GM23338 (cell line): ENCODE results near the gene BLTP2. TPM values are rescaled to one million over a fixed set of nuclear protein-coding genes. Genes with fewer than 3 reads are reported as not detected.

Experiments
- polyA plus RNA-seq: library from polyadenylated mRNA; unstranded; fragments of >200 nt; fragmentation: Nextera tagmentation; extraction: Ambion mirVana; gene quantifications from 2 replicates; pipeline ENCODE4 v1.2.1, GENCODE V29; 2016
- total RNA-seq: library from RNA; depleted of rRNA; stranded (reverse); fragments of >200 nt; shearing (Covaris generic); gene quantifications from 2 replicates; pipeline ENCODE4 v1.2.3, GENCODE V29; 2014; rRNA removed

Gene BLTP2
- total and polyA plus RNA-seq, 2 experiments from 2014 or later, result 58.6 to 166 TPM

Other genes starting within 250 kb of the BLTP2 start
- gene SLC46A1, start 238.9 kb downstream of the BLTP2 start, total RNA-seq, result 12.5 and 12.7 TPM in 2 replicates
- 3.3 TPM in 2 replicates for gene SLC46A1, start 238.9 kb downstream of the BLTP2 start, polyA plus RNA-seq
- not detected in 2 replicates for gene SLC13A2, start 171.5 kb downstream of the BLTP2 start, total RNA-seq
- gene SLC13A2, start 171.5 kb downstream of the BLTP2 start, polyA plus RNA-seq, result not detected in 2 replicates
- gene FOXN1, start 138.8 kb downstream of the BLTP2 start, total RNA-seq, result not detected in 2 replicates
- gene FOXN1, start 138.8 kb downstream of the BLTP2 start, polyA plus RNA-seq, result not detected in 2 replicates
- gene UNC119, start 92.5 kb downstream of the BLTP2 start, total RNA-seq, result 78.4 and 93.5 TPM in 2 replicates
- 36.9 and 39.0 TPM in 2 replicates for gene UNC119, start 92.5 kb downstream of the BLTP2 start, polyA plus RNA-seq
- gene PIGS, start 73.6 kb downstream of the BLTP2 start, total RNA-seq, result 52.1 and 53.2 TPM in 2 replicates
- 15.5 and 16.4 TPM in 2 replicates for gene PIGS, start 73.6 kb downstream of the BLTP2 start, polyA plus RNA-seq
- 157 and 183 TPM in 2 replicates for gene ALDOC, start 68.3 kb downstream of the BLTP2 start, total RNA-seq
- gene ALDOC, start 68.3 kb downstream of the BLTP2 start, polyA plus RNA-seq, result 33.3 and 33.5 TPM in 2 replicates
- 87.3 and 99.6 TPM in 2 replicates for gene SPAG5, start 46.1 kb downstream of the BLTP2 start, total RNA-seq
- gene SPAG5, start 46.1 kb downstream of the BLTP2 start, polyA plus RNA-seq, result 99.3 and 104 TPM in 2 replicates
- 38.8 and 41.4 TPM in 2 replicates for gene RSKR, start 31.0 kb downstream of the BLTP2 start, total RNA-seq
- 4.7 and 7.5 TPM in 2 replicates for gene RSKR, start 31.0 kb downstream of the BLTP2 start, polyA plus RNA-seq
- gene SDF2, start 16.7 kb upstream of the BLTP2 start, total RNA-seq, result 32.5 and 40.6 TPM in 2 replicates
- gene SDF2, start 16.7 kb upstream of the BLTP2 start, polyA plus RNA-seq, result 40.9 and 54.6 TPM in 2 replicates
- 47.1 and 70.7 TPM in 2 replicates for gene SUPT6H, start 17.0 kb upstream of the BLTP2 start, total RNA-seq
- 17.8 and 22.2 TPM in 2 replicates for gene SUPT6H, start 17.0 kb upstream of the BLTP2 start, polyA plus RNA-seq
- gene PROCA1, start 66.7 kb upstream of the BLTP2 start, total RNA-seq, result 10.0 and 11.3 TPM in 2 replicates
- 14.4 and 14.9 TPM in 2 replicates for gene PROCA1, start 66.7 kb upstream of the BLTP2 start, polyA plus RNA-seq
- gene RAB34, start 72.7 kb upstream of the BLTP2 start, total RNA-seq, result 381 and 394 TPM in 2 replicates
- 174 and 184 TPM in 2 replicates for gene RAB34, start 72.7 kb upstream of the BLTP2 start, polyA plus RNA-seq
- gene RPL23A, start 74.8 kb upstream of the BLTP2 start, total RNA-seq, result 592 and 656 TPM in 2 replicates
- 1,994 and 2,198 TPM in 2 replicates for gene RPL23A, start 74.8 kb upstream of the BLTP2 start, polyA plus RNA-seq
- gene TLCD1, start 81.1 kb upstream of the BLTP2 start, total RNA-seq, result 16.9 and 26.5 TPM in 2 replicates
- gene TLCD1, start 81.1 kb upstream of the BLTP2 start, polyA plus RNA-seq, result 47.0 and 47.7 TPM in 2 replicates
- 13.2 and 14.9 TPM in 2 replicates for gene NEK8, start 83.6 kb upstream of the BLTP2 start, total RNA-seq
- gene NEK8, start 83.6 kb upstream of the BLTP2 start, polyA plus RNA-seq, result 8.9 and 10.0 TPM in 2 replicates
- 117 and 152 TPM in 2 replicates for gene TRAF4, start 98.9 kb upstream of the BLTP2 start, total RNA-seq
- gene TRAF4, start 98.9 kb upstream of the BLTP2 start, polyA plus RNA-seq, result 59.0 and 63.5 TPM in 2 replicates
- 78.5 and 87.3 TPM in 2 replicates for gene FAM222B, start 197.6 kb upstream of the BLTP2 start, total RNA-seq
- gene FAM222B, start 197.6 kb upstream of the BLTP2 start, polyA plus RNA-seq, result 61.8 and 63.7 TPM in 2 replicates
- gene ERAL1, start 209.9 kb upstream of the BLTP2 start, total RNA-seq, result 118 and 121 TPM in 2 replicates
- gene ERAL1, start 209.9 kb upstream of the BLTP2 start, polyA plus RNA-seq, result 77.1 and 77.5 TPM in 2 replicates